ENCODE measurements around the gene PRKAG2.

Gene PRKAG2

DNA sequence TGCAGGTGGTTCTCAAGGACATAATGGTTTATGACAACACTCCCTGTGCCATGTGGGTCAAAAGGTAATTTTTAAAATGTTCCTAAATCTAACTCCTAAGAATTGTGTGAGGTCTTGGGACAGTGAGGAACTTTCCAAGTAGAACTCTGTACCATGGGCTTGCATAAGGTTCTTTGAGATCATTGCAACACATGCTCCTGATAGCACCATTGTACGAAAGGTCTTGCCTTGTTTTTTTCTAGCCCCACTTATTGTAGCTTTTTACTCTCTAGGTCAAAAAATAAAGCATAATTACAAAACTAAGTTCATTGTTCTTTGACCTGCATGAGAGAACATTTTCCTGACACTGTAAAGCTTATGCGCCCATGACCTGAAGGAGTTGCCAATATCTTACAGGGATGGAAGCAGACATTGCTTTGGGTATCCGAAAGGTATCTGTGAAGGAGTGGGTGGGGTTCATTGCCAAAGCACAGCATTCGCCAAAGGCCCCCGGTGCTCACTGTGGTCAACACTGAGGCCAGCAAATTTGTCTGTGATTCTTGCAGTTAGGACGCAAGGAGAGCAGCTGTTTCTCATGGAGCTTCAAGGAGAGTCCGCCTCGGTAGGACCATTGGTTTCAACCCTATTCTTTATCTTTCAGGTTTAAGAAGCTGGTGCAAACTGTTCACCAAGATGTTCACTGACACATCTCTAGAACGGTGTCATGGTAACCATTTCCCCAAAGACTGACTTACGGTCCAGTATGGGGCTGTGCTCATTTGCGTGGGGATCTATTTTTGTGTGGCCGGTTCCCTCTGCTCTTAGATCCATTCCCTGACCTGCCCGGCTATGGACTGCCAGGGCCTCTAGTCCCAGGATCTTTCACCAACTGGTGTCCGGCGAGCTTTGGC lies 7.6 kb upstream of the PRKAG2 start:
- Histone ChIP-seq H3K4me2 (ENCODE audit: insufficient read depth, low read length, poor library complexity, severe bottlenecking) (no peak overlapping the region), H3K36me3 (replicated peaks in 1 of 2; ENCODE audit: control insufficient read depth in 2 of 2, insufficient read depth in 2 of 2, low read length in 2 of 2) (no peaks in the 10 kb centered on the region), H2BK15ac (ENCODE audit: low read length) (no peak overlapping the region), H2BK120ac (ENCODE audit: low read depth, low read length) (no peak overlapping the region), H2BK5ac (ENCODE audit: low read length) (no peak overlapping the region), H3K4me1 (ENCODE audit: control insufficient read depth in 2 of 2, insufficient read depth in 1 of 2, low read depth in 1 of 2, low read length in 2 of 2) (peaks cover 0 to 4% of the 10 kb centered on the region in 2 donors), H2BK12ac (ENCODE audit: low read length) (no peak overlapping the region), H2AK5ac (ENCODE audit: low read depth, low read length) (no peak overlapping the region), H4K8ac (ENCODE audit: low read depth, low read length) (no peak overlapping the region), H3K18ac (ENCODE audit: low read length) (no peak overlapping the region), H3K79me1 (ENCODE audit: low read depth, low read length) (no peaks in the 10 kb centered on the region), H3K27ac (replicated peaks; ENCODE audit: low read length) (no peak overlapping the region), H3K4ac (ENCODE audit: low read length) (no peak overlapping the region), H4K91ac (ENCODE audit: low read depth, low read length, poor library complexity) (no peak overlapping the region), H3K23ac (ENCODE audit: low read depth, low read length, poor library complexity) (no peak overlapping the region), H3K4me3 (ENCODE audit: low read length in 2 of 2) (no peak overlapping the region), H3K9ac (ENCODE audit: low read depth, low read length, poor library complexity) (no peak overlapping the region), H3K27me3 (ENCODE audit: control insufficient read depth in 3 of 3, insufficient read depth in 3 of 3, low read depth in 1 of 3, low read length in 3 of 3) (peaks cover 0 to 74% (median 0%) of the 10 kb centered on the region in 3 experiments), H3K14ac (ENCODE audit: low read length) (no peak overlapping the region), H2AFZ (ENCODE audit: low read length) (no peak overlapping the region), H3K9me3 (replicated peaks in 1 of 2; ENCODE audit: control insufficient read depth in 2 of 2, insufficient read depth in 1 of 2, low read depth in 1 of 2, low read length in 2 of 2) (no peaks in the 10 kb centered on the region)
- no CpG with 5 or more reads among the region's 15 CpGs for WGBS, 2 donors (ENCODE audit: extremely low coverage in 2 of 2, insufficient read length in 2 of 2, insufficient replicate concordance in 1 of 2)
- DNase-seq (ENCODE audit: low spot score): no peak

DNA sequence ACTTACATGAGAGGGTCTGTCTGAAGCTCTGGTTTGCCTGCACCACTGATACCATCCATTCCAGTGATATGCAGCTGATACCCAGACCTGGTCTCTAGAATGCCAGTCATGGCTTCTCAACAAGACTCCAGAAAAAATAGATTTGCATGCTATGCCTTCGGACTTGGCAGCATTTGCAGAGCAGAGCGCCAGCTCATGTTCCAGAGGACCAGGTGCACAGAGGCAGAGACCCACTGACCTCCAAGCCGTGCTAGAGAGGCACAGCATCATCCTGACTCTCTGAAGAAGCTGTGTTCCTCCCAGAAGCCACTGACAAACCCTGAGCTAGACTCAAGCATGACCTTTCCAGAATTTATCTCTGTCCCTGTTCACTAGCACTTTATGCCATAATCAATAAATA lies 6.9 kb upstream of the PRKAG2 start:
- H3K14ac ChIP-seq (ENCODE audit: low read length): no peak overlapping the region
- no peak overlapping the region for H3K4me2 ChIP-seq (ENCODE audit: insufficient read depth, low read length, poor library complexity, severe bottlenecking)
- WGBS, 2 donors (ENCODE audit: extremely low coverage in 2 of 2, insufficient read length in 2 of 2, insufficient replicate concordance in 1 of 2): no CpG with 5 or more reads among the region's 3 CpGs
- H2AK5ac ChIP-seq (ENCODE audit: low read depth, low read length): no peak overlapping the region
- no peaks in the 10 kb centered on the region for H3K9me3 ChIP-seq (replicated peaks in 1 of 2; ENCODE audit: control insufficient read depth in 2 of 2, insufficient read depth in 1 of 2, low read depth in 1 of 2, low read length in 2 of 2)
- H3K18ac ChIP-seq (ENCODE audit: low read length): no peak overlapping the region
- H2BK15ac ChIP-seq (ENCODE audit: low read length): no peak overlapping the region
- H3K23ac ChIP-seq (ENCODE audit: low read depth, low read length, poor library complexity): no peak overlapping the region
- H3K4me1 ChIP-seq (ENCODE audit: control insufficient read depth in 2 of 2, insufficient read depth in 1 of 2, low read depth in 1 of 2, low read length in 2 of 2): peaks cover 0 to 4% of the 10 kb centered on the region in 2 donors
- H3K27ac ChIP-seq (replicated peaks; ENCODE audit: low read length): no peak overlapping the region
- peaks cover 0 to 74% (median 2%) of the 10 kb centered on the region in 3 experiments for H3K27me3 ChIP-seq (ENCODE audit: control insufficient read depth in 3 of 3, insufficient read depth in 3 of 3, low read depth in 1 of 3, low read length in 3 of 3)
- H3K4me3 ChIP-seq (ENCODE audit: low read length in 2 of 2): no peak overlapping the region
- no peak for DNase-seq (ENCODE audit: low spot score)
- H4K8ac ChIP-seq (ENCODE audit: low read depth, low read length): no peak overlapping the region
- H2BK5ac ChIP-seq (ENCODE audit: low read length): no peak overlapping the region
- no peaks in the 10 kb centered on the region for H3K36me3 ChIP-seq (replicated peaks in 1 of 2; ENCODE audit: control insufficient read depth in 2 of 2, insufficient read depth in 2 of 2, low read length in 2 of 2)
- no peak overlapping the region for H2BK120ac ChIP-seq (ENCODE audit: low read depth, low read length)
- no peak overlapping the region for H3K4ac ChIP-seq (ENCODE audit: low read length)
- H3K9ac ChIP-seq (ENCODE audit: low read depth, low read length, poor library complexity): no peak overlapping the region
- H3K79me1 ChIP-seq (ENCODE audit: low read depth, low read length): no peaks in the 10 kb centered on the region
- no peak overlapping the region for H2BK12ac ChIP-seq (ENCODE audit: low read length)
- no peak overlapping the region for H4K91ac ChIP-seq (ENCODE audit: low read depth, low read length, poor library complexity)
- H2AFZ ChIP-seq (ENCODE audit: low read length): no peak overlapping the region

DNA sequence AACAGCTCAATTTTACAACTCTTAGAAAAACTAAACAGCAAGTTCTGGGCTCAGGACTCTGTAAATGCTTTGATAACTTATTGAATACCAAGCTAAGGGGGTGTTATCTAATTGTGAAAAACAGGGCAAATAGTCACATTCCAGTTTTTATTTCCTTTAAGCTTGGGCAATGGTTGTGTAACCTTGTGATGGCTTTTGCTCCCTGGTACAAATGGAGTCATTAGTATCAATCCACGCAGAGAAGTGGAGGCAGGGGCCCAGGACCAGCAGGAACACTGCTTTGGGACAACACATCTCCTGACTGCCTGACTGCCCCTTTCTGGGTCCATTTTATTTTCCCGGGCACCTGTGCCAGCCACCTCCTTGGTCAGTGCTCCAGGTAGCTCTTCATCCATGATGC lies 5.8 kb upstream of the PRKAG2 start:
- peaks cover 0 to 76% (median 10%) of the 10 kb centered on the region in 3 experiments for H3K27me3 ChIP-seq (ENCODE audit: control insufficient read depth in 3 of 3, insufficient read depth in 3 of 3, low read depth in 1 of 3, low read length in 3 of 3)

DNA sequence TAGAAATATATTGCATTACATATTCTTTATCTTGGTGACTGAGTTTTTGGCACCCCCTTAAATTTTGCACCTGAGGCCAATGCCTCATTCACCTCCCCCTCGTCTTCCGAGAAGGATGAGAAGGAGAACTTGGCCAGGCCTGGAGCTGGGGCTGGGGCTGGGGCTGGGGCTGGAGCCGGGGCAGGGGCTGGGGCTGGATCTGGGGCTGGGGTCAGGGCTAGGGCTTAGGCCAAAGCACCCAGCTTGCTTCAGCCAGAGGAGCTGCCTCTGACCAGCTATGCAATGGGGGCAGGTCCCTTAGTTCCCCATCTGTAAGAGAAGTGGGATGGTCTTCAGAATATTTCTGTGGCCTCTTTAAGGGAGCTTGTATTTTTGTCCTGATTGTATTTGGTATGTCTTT lies 3.8 kb upstream of the PRKAG2 start:
- no peak for DNase-seq (ENCODE audit: low spot score)
- no peak overlapping the region for H3K27ac ChIP-seq (replicated peaks; ENCODE audit: low read length)
- no peak overlapping the region for H2AFZ ChIP-seq (ENCODE audit: low read length)
- no peak overlapping the region for H2AK5ac ChIP-seq (ENCODE audit: low read depth, low read length)
- H3K4ac ChIP-seq (ENCODE audit: low read length): no peak overlapping the region
- no peak overlapping the region for H2BK12ac ChIP-seq (ENCODE audit: low read length)
- no peak overlapping the region for H2BK120ac ChIP-seq (ENCODE audit: low read depth, low read length)
- no peaks in the 10 kb centered on the region for H3K9me3 ChIP-seq (replicated peaks in 1 of 2; ENCODE audit: control insufficient read depth in 2 of 2, insufficient read depth in 1 of 2, low read depth in 1 of 2, low read length in 2 of 2)
- no peak overlapping the region for H3K14ac ChIP-seq (ENCODE audit: low read length)
- no peaks in the 10 kb centered on the region for H3K79me1 ChIP-seq (ENCODE audit: low read depth, low read length)
- H3K18ac ChIP-seq (ENCODE audit: low read length): no peak overlapping the region
- peaks cover 0 to 80% (median 19%) of the 10 kb centered on the region in 3 experiments for H3K27me3 ChIP-seq (ENCODE audit: control insufficient read depth in 3 of 3, insufficient read depth in 3 of 3, low read depth in 1 of 3, low read length in 3 of 3)
- no peak overlapping the region for H4K8ac ChIP-seq (ENCODE audit: low read depth, low read length)
- no peak overlapping the region for H3K4me3 ChIP-seq (ENCODE audit: low read length in 2 of 2)
- H3K4me1 ChIP-seq (ENCODE audit: control insufficient read depth in 2 of 2, insufficient read depth in 1 of 2, low read depth in 1 of 2, low read length in 2 of 2): peaks cover 5% of the 10 kb centered on the region in 2 donors
- H3K23ac ChIP-seq (ENCODE audit: low read depth, low read length, poor library complexity): no peak overlapping the region
- H3K9ac ChIP-seq (ENCODE audit: low read depth, low read length, poor library complexity): no peak overlapping the region
- no peak overlapping the region for H3K4me2 ChIP-seq (ENCODE audit: insufficient read depth, low read length, poor library complexity, severe bottlenecking)
- no peak overlapping the region for H4K91ac ChIP-seq (ENCODE audit: low read depth, low read length, poor library complexity)
- H3K36me3 ChIP-seq (replicated peaks in 1 of 2; ENCODE audit: control insufficient read depth in 2 of 2, insufficient read depth in 2 of 2, low read length in 2 of 2): no peaks in the 10 kb centered on the region
- H2BK5ac ChIP-seq (ENCODE audit: low read length): no peak overlapping the region
- no CpG with 5 or more reads among the region's 3 CpGs for WGBS, 2 donors (ENCODE audit: extremely low coverage in 2 of 2, insufficient read length in 2 of 2, insufficient replicate concordance in 1 of 2)
- no peak overlapping the region for H2BK15ac ChIP-seq (ENCODE audit: low read length)

More for the DNA sequence above, 5.8 kb upstream of the PRKAG2 start:
- DNase-seq (ENCODE audit: low spot score): no peak
- Histone ChIP-seq H3K36me3 (replicated peaks in 1 of 2; ENCODE audit: control insufficient read depth in 2 of 2, insufficient read depth in 2 of 2, low read length in 2 of 2) (no peaks in the 10 kb centered on the region), H3K23ac (ENCODE audit: low read depth, low read length, poor library complexity) (no peak overlapping the region), H4K8ac (ENCODE audit: low read depth, low read length) (no peak overlapping the region), H4K91ac (ENCODE audit: low read depth, low read length, poor library complexity) (no peak overlapping the region), H3K4ac (ENCODE audit: low read length) (no peak overlapping the region), H3K18ac (ENCODE audit: low read length) (no peak overlapping the region), H3K79me1 (ENCODE audit: low read depth, low read length) (no peaks in the 10 kb centered on the region), H3K14ac (ENCODE audit: low read length) (no peak overlapping the region), H2BK12ac (ENCODE audit: low read length) (no peak overlapping the region), H3K27ac (replicated peaks; ENCODE audit: low read length) (no peak overlapping the region), H2BK120ac (ENCODE audit: low read depth, low read length) (no peak overlapping the region), H3K4me3 (ENCODE audit: low read length in 2 of 2) (no peak overlapping the region), H2AK5ac (ENCODE audit: low read depth, low read length) (no peak overlapping the region), H2AFZ (ENCODE audit: low read length) (no peak overlapping the region), H2BK5ac (ENCODE audit: low read length) (no peak overlapping the region), H3K9ac (ENCODE audit: low read depth, low read length, poor library complexity) (no peak overlapping the region), H3K4me2 (ENCODE audit: insufficient read depth, low read length, poor library complexity, severe bottlenecking) (no peak overlapping the region), H3K4me1 (ENCODE audit: control insufficient read depth in 2 of 2, insufficient read depth in 1 of 2, low read depth in 1 of 2, low read length in 2 of 2) (peaks cover 0 to 5% of the 10 kb centered on the region in 2 donors), H3K9me3 (replicated peaks in 1 of 2; ENCODE audit: control insufficient read depth in 2 of 2, insufficient read depth in 1 of 2, low read depth in 1 of 2, low read length in 2 of 2) (no peaks in the 10 kb centered on the region), H2BK15ac (ENCODE audit: low read length) (no peak overlapping the region)
- WGBS, 2 donors (ENCODE audit: extremely low coverage in 2 of 2, insufficient read length in 2 of 2, insufficient replicate concordance in 1 of 2): no CpG with 5 or more reads among the region's 2 CpGs
